B cell (primary cell): ENCODE data around the gene FMO4. TPM values are rescaled to one million over a fixed set of nuclear protein-coding genes. Genes with fewer than 3 reads are reported as not detected.

Source experiments
- ATAC-seq: fragments of 200-7000 bp; cut with Tn5 transposase; one replicate; pipeline ENCODE4 v1.10.0; 2021; ENCODE audit warnings: low read depth, mild to moderate bottlenecking, moderate number of reproducible peaks, moderate library complexity
- CTCF ChIA-PET: fragments of 350-600 bp; sonication (Branson Sonifier 250); formaldehyde crosslinking; loops from one replicate; lab custom pipeline; 2021; ENCODE audit warnings: antibody characterized with exemption, inconsistent platforms; lab: Charles Lee
- POLR2A ChIA-PET: fragments of 350-600 bp; sonication (Branson Sonifier 250); formaldehyde crosslinking; loops from one replicate; lab custom pipeline; 2021; ENCODE audit warnings: antibody characterized with exemption; lab: Charles Lee
- DNase-seq: peaks from one replicate; pipeline ENCODE4 v3.0.0; 2013
- H2AFZ ChIP-seq: 2 replicates; pipeline ENCODE4 v1.6.1; 2012; ENCODE audit warnings: mild to moderate bottlenecking, low read depth, low read length; ENCODE audit not compliant: insufficient read depth, poor library complexity, severe bottlenecking
- H3K27ac ChIP-seq, 2 donors: 1 replicate in 1 of 2; 2 replicates in 1 of 2; pipeline ENCODE4 v1.5.1; 2012 to 2013; ENCODE audit warnings: low read length in 2 of 2, mild to moderate bottlenecking in 2 of 2, moderate library complexity in 1 of 2
- H3K27me3 ChIP-seq, 4 experiments: fragments of 200-600 bp in 1 of 4; sonication (generic) in 1 of 4; replicated peaks in 1 of 4; 1 replicate in 2 of 4; 2 replicates in 2 of 4; pipeline versions ENCODE4 v1.6.1 to v1.7.0; 2013 to 2016; ENCODE audit warnings: low read length in 3 of 4, mild to moderate bottlenecking in 2 of 4, mixed read lengths in 1 of 4, moderate library complexity in 1 of 4; ENCODE audit not compliant: insufficient read depth in 4 of 4, control insufficient read depth in 3 of 4; ENCODE audit errors: control extremely low read depth in 1 of 4
- H3K36me3 ChIP-seq, 2 experiments: replicated peaks in 1 of 2; 1 replicate in 1 of 2; 2 replicates in 1 of 2; pipeline versions ENCODE4 v1.6.1 to v1.7.1; 2013; ENCODE audit warnings: low read length in 1 of 2; ENCODE audit not compliant: insufficient read depth in 2 of 2, control insufficient read depth in 1 of 2; ENCODE audit errors: control extremely low read depth in 1 of 2, extremely low read depth in 1 of 2
- H3K4me1 ChIP-seq, 2 donors: fragments of 200-600 bp in 1 of 2; sonication (generic) in 1 of 2; 1 replicate in 1 of 2; 2 replicates in 1 of 2; pipeline versions ENCODE4 v1.5.1 to v1.6.1; 2013 to 2017; ENCODE audit warnings: low read length in 2 of 2; ENCODE audit not compliant: control insufficient read depth in 2 of 2, insufficient read depth in 2 of 2
- H3K4me2 ChIP-seq: replicated peaks from 2 replicates; pipeline ENCODE3; 2012; ENCODE audit warnings: mild to moderate bottlenecking, low read depth, low read length; ENCODE audit not compliant: poor library complexity, severe bottlenecking
- H3K4me3 ChIP-seq, 5 experiments: fragments of 200-600 bp in 1 of 5; sonication (generic) in 1 of 5; 1 replicate in 3 of 5; 2 replicates in 2 of 5; pipeline versions ENCODE4 v1.5.1 to v1.7.0; 2011 to 2016; ENCODE audit warnings: low read length in 4 of 5, mild to moderate bottlenecking in 4 of 5, low read depth in 2 of 5, control low read depth in 1 of 5, moderate library complexity in 1 of 5; ENCODE audit not compliant: insufficient read depth in 1 of 5; ENCODE audit errors: control extremely low read depth in 1 of 5, extremely low read depth in 1 of 5
- H3K79me2 ChIP-seq: fragments of 200-600 bp; sonication (generic); one replicate; pipeline ENCODE4 v1.6.0; 2016; ENCODE audit warnings: low read length; ENCODE audit not compliant: control insufficient read depth, insufficient read depth
- H3K9ac ChIP-seq: fragments of 200-600 bp; sonication (generic); 2 replicates; pipeline ENCODE4 v1.6.1; 2017; ENCODE audit warnings: mild to moderate bottlenecking, low read length, moderate library complexity
- H3K9me3 ChIP-seq, 3 donors: one replicate each; pipeline versions ENCODE4 v1.6.1 to v1.7.1; 2013; ENCODE audit warnings: low read length in 2 of 3; ENCODE audit not compliant: control insufficient read depth in 2 of 3, insufficient read depth in 1 of 3; ENCODE audit errors: control extremely low read depth in 1 of 3
- H4K20me1 ChIP-seq: 2 replicates; pipeline ENCODE4 v1.6.0; 2012; ENCODE audit warnings: mild to moderate bottlenecking, low read length; ENCODE audit not compliant: insufficient read depth, control insufficient read depth, poor library complexity, severe bottlenecking
- H3K27ac Mint-ChIP-seq: one replicate; pipeline ENCODE4 v1.8.0; 2021; ENCODE audit warnings: mixed read lengths
- H3K27me3 Mint-ChIP-seq: one replicate; pipeline ENCODE4 v1.8.0; 2021; ENCODE audit warnings: mixed read lengths
- H3K4me1 Mint-ChIP-seq: one replicate; pipeline ENCODE4 v1.8.0; 2021; ENCODE audit warnings: mixed read lengths
- H3K4me3 Mint-ChIP-seq: one replicate; pipeline ENCODE4 v1.8.0; 2021; ENCODE audit warnings: mixed read lengths
- H3K9me3 Mint-ChIP-seq: one replicate; pipeline ENCODE4 v1.8.0; 2022; ENCODE audit warnings: mixed read lengths; ENCODE audit not compliant: insufficient read depth
- CTCF ChIP-seq: fragments of 200-600 bp; IDR thresholded peaks from one replicate; pipeline ENCODE4 v1.8.0; 2022; ENCODE audit warnings: antibody characterized with exemption, mild to moderate bottlenecking
- EZH2 ChIP-seq: IDR thresholded peaks from 2 replicates; pipeline ENCODE4 v1.6.1; 2012; ENCODE audit warnings: borderline replicate concordance, low read depth, mild to moderate bottlenecking, moderate library complexity, low read length; ENCODE audit not compliant: insufficient read depth, poor library complexity, severe bottlenecking
- WGBS: methylation state at CpG from one replicate; pipeline ENCODE4 v1.1.5; 2013; ENCODE audit warnings: missing lambda C conversion rate; ENCODE audit not compliant: insufficient coverage; 5-methylcytosine and 5-hydroxymethylcytosine counted together
- intact Hi-C: fragments of 100-400 bp; cut with micrococcal nuclease; formaldehyde crosslinking; loops from one replicate; pipeline ENCODE4 v1.10.0; 2022
- polyA plus RNA-seq: library from polyadenylated mRNA; depleted of rRNA; stranded (reverse); fragments of >200 nt; gene quantifications from 2 replicates; pipeline ENCODE4 v1.2.3, GENCODE V29; 2012
- total RNA-seq, 2 donors: library from RNA; stranded (reverse); fragments of 120-200 nt in 1 of 2; gene quantifications; 1 replicate in 1 of 2; 2 replicates in 1 of 2; pipeline versions ENCODE4 v1.2.3 to v1.2.4, GENCODE V29; 2013 to 2022

FMO4 gene
- total and polyA plus RNA-seq, 2 donors (not counting 1 experiment from before 2014, with no cell fraction given), result 2.5 to 3.0 TPM

DNA sequence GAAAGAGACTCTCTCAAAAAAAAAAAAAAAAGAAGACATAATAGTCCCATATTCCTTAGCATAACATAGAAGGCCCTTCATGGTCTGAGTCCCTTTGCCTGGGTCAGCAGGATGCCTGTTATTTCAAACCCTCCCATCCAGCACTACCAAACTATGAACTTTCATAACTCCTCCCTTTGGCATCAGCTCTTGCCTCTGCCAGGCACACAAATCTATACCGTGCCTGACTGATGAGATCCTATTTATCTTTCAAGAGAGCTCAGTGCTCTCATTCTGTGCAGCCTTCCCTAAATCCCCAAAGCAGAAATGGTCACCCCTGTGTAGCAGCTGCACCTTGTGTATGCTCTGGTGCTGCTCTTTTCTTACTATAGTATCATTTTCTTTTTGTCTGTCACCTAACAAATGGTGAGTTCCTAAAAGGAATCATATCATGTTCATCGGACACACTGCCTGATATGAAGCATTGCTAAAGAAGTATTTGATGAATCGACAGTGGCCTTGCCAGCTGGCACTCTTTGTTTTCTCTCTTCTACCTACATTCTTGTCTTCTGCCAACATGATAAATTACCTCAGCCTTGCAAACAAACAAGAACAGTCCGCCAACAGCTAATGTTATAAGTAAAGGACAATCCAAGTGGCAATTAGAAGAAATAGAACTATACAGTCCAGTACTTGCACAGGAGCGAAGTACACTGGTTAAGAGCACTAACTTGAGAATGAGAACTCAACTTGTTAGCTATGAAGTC, 29.9 kb downstream of the FMO4 start:
- ATAC-seq, result no peak
- Mint-ChIP-seq H3K27me3 (no peaks in the 10 kb centered on the region), H3K4me3 (no peak overlapping the region), H3K9me3 (peaks cover 11% of the 10 kb centered on the region), H3K27ac (no peak overlapping the region), H3K4me1 (no peaks in the 10 kb centered on the region)
- Histone ChIP-seq H3K4me2 (no peak overlapping the region), H3K27ac (no peak overlapping the region), H4K20me1 (no peaks in the 10 kb centered on the region), H3K27me3 (no peaks in the 10 kb centered on the region), H3K9ac (no peak overlapping the region), H3K4me1 (no peaks in the 10 kb centered on the region), H2AFZ (no peak overlapping the region), H3K36me3 (no peaks in the 10 kb centered on the region), H3K4me3 (no peak overlapping the region), H3K79me2 (no peaks in the 10 kb centered on the region), H3K9me3 (peaks cover 0 to 4% (median 0%) of the 10 kb centered on the region in 3 donors)
- POLR2A ChIA-PET, result no interaction called here
- intact Hi-C loops, result no loop called here
- CTCF ChIA-PET, result interaction anchor here (1.8 kb wide), 1 partner anchor 30 kb away, joined by 5 read pairs; the partner anchor contains the start of gene FMO4
- TF ChIP-seq EZH2, result no peak
- no peak for TF ChIP-seq CTCF
- 94% methylated on average over 2 of the region's 5 CpGs for WGBS
- no peak for DNase-seq

- H3K4me1 Mint-ChIP-seq, result no peaks in the 10 kb centered on the region
- Histone ChIP-seq H4K20me1 (no peaks in the 10 kb centered on the region), H3K27me3 (no peaks in the 10 kb centered on the region), H3K79me2 (no peaks in the 10 kb centered on the region), H3K4me2 (no peak overlapping the region), H2AFZ (no peak overlapping the region), H3K36me3 (no peaks in the 10 kb centered on the region), H3K9me3 (peaks cover 0 to 4% (median 0%) of the 10 kb centered on the region in 3 donors), H3K27ac (no peak overlapping the region), H3K4me3 (no peak overlapping the region), H3K9ac (no peak overlapping the region), H3K4me1 (no peaks in the 10 kb centered on the region)
- no peaks in the 10 kb centered on the region for H3K27me3 Mint-ChIP-seq
- ATAC-seq, result no peak
- H3K9me3 Mint-ChIP-seq, result peaks cover 11% of the 10 kb centered on the region
- POLR2A ChIA-PET, result no interaction called here
- CTCF ChIA-PET, result interaction anchor here (1.8 kb wide), 1 partner anchor 31 kb away, joined by 5 read pairs; the partner anchor contains the start of gene FMO4
- DNase-seq, result no peak
- H3K27ac Mint-ChIP-seq, result no peak overlapping the region
- H3K4me3 Mint-ChIP-seq, result no peak overlapping the region
- 95% methylated on average over 3 of the region's 6 CpGs for WGBS
- intact Hi-C loops, result no loop called here
- TF ChIP-seq EZH2, result no peak
- TF ChIP-seq CTCF, result no peak
Measured at GRCh38 chr1:171344473-171344820, 30.5 kb downstream of the FMO4 start.
